ENCODE results near the gene CTNNA3.
"Not testable (repeated sequence)": the region's sequence is repeated elsewhere in the genome, so short reads cannot be mapped to it uniquely, and the experiment has no call there.

CTNNA3 gene

DNA sequence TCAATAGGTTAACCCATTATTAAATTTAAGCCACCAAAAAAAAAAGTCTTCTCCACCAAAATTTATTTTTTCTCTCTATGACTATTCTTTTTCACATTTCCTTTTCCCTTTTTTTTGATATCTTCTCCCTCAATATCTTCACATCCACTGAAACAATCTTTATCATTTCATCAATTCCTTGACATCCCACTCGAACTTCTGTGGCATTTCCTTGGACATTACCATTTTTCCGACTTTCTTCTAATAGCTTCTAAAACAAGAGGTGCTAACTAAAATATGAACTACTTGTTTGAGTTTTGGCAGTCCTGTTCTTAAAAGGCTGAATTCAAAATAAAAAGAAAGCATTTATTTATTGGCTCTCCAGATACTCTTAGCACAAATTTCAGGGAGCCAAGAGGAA lies 684 bp upstream of the CTNNA3 start:
- peaks cover 0 to 4% of the 10 kb centered on the region in 2 donors for H3K27me3 ChIP-seq (ENCODE audit: control insufficient read depth in 2 of 2, insufficient read depth in 2 of 2, low read length in 2 of 2)
- no peaks in the 10 kb centered on the region for H3K4me1 ChIP-seq (ENCODE audit: control insufficient read depth in 2 of 2, insufficient read depth in 2 of 2, low read length in 2 of 2)
- H3K4me3 ChIP-seq (ENCODE audit: low read length in 2 of 2) = no peak overlapping the region
- no peak overlapping the region for H3K27ac ChIP-seq (ENCODE audit: low read depth in 2 of 2, low read length in 2 of 2)
- no peaks in the 10 kb centered on the region for H3K36me3 ChIP-seq (ENCODE audit: control insufficient read depth in 2 of 2, insufficient read depth in 2 of 2, low read length in 2 of 2)
- H3K9ac ChIP-seq (ENCODE audit: low read depth in 1 of 2, low read length in 2 of 2) = no peak overlapping the region
- H3K9me3 ChIP-seq (ENCODE audit: control insufficient read depth in 2 of 2, low read length in 2 of 2) = no peaks in the 10 kb centered on the region

DNA sequence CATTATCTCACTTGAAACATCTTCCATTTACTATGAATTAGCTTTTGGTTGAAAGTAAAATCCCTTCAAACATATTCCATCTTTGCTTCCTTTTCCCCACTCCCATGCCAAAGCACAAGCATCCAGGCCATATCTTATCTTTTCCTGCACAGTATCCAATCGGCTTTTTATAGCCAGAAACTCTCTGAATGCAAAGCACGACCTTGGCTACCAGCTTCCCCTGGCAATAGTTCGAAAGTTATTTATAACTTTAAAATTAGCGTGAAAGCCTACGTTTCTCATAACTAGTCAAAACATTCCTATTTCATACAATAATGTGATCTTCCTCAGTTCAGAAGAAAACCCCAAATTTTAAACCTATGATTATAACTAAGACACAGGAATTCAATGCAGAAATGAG lies 440 bp downstream of the CTNNA3 start:
- Histone ChIP-seq H3K4me3 (ENCODE audit: low read length in 2 of 2) (no peak overlapping the region), H3K9ac (ENCODE audit: low read depth in 1 of 2, low read length in 2 of 2) (no peak overlapping the region), H3K9me3 (ENCODE audit: control insufficient read depth in 2 of 2, low read length in 2 of 2) (no peaks in the 10 kb centered on the region), H3K27me3 (ENCODE audit: control insufficient read depth in 2 of 2, insufficient read depth in 2 of 2, low read length in 2 of 2) (peaks cover 0 to 4% of the 10 kb centered on the region in 2 donors), H3K4me1 (ENCODE audit: control insufficient read depth in 2 of 2, insufficient read depth in 2 of 2, low read length in 2 of 2) (no peaks in the 10 kb centered on the region), H3K27ac (ENCODE audit: low read depth in 2 of 2, low read length in 2 of 2) (no peak overlapping the region), H3K36me3 (ENCODE audit: control insufficient read depth in 2 of 2, insufficient read depth in 2 of 2, low read length in 2 of 2) (no peaks in the 10 kb centered on the region)

DNA sequence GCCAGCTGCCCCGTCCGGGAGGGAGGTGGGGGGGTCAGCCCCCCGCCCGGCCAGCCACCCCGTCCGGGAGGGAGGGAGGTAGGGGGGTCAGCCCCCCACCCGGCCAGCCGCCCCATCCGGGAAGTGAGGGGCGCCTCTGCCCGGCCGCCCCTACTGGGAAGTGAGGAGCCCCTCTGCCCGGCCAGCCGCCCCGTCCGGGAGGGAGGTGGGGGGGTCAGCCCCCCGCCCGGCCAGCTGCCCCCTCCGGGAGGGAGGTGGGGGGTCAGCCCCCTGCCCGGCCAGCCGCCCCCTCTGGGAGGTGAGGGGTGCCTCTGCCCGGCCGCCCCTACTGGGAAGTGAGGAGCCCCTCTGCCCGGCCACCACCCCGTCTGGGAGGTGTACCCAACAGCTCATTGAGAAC lies 4.1 kb downstream of the CTNNA3 start:
- H3K4me3 ChIP-seq (ENCODE audit: low read length in 2 of 2); H3K27ac ChIP-seq (ENCODE audit: low read depth in 2 of 2, low read length in 2 of 2); H3K27me3 ChIP-seq (ENCODE audit: control insufficient read depth in 2 of 2, insufficient read depth in 2 of 2, low read length in 2 of 2); H3K9me3 ChIP-seq (ENCODE audit: control insufficient read depth in 2 of 2, low read length in 2 of 2); H3K9ac ChIP-seq (ENCODE audit: low read depth in 1 of 2, low read length in 2 of 2); H3K36me3 ChIP-seq (ENCODE audit: control insufficient read depth in 2 of 2, insufficient read depth in 2 of 2, low read length in 2 of 2); H3K4me1 ChIP-seq (ENCODE audit: control insufficient read depth in 2 of 2, insufficient read depth in 2 of 2, low read length in 2 of 2): not testable (repeated sequence)

DNA sequence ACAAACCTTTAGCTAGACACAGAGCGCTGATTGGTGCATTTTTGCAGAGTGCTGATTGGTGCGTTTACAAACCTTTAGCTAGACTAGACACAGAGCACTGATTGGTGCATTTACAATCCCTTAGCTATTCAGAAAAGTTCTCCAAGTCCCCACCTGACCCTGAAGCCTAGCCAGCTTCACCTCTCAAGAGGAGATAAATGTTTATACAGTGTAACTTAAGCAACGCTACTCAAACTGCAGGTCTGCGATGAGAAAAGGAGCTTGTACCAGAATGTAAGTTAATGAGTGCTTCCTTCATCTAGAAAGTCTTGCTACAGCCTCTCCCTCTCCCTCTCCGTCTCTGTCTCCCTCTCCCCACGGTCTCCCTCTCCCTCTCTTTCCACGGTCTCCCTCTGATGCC lies 5.5 kb downstream of the CTNNA3 start:
- not testable (repeated sequence) for H3K4me3 ChIP-seq (ENCODE audit: low read length in 2 of 2); H3K27me3 ChIP-seq (ENCODE audit: control insufficient read depth in 2 of 2, insufficient read depth in 2 of 2, low read length in 2 of 2); H3K9ac ChIP-seq (ENCODE audit: low read depth in 1 of 2, low read length in 2 of 2); H3K4me1 ChIP-seq (ENCODE audit: control insufficient read depth in 2 of 2, insufficient read depth in 2 of 2, low read length in 2 of 2); H3K27ac ChIP-seq (ENCODE audit: low read depth in 2 of 2, low read length in 2 of 2); H3K36me3 ChIP-seq (ENCODE audit: control insufficient read depth in 2 of 2, insufficient read depth in 2 of 2, low read length in 2 of 2); H3K9me3 ChIP-seq (ENCODE audit: control insufficient read depth in 2 of 2, low read length in 2 of 2)

DNA sequence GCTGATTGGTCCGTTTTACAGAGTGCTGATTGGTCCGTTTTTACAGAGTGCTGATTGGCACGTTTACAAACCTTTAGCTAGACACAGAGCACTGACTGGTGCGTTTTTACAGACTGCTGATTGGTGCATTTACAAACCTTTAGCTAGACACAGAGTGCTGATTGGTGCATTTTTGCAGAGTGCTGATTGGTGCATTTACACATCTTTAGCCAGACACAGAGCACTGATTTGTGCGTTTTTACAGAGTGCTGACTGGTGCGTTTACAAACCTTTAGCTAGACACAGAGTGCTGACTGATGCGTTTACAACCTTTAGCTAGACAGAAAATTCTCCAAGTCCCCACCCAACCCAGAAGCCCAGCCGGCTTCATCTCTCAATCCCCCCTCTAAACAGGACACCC lies 11.9 kb downstream of the CTNNA3 start:
- H3K4me3 ChIP-seq (ENCODE audit: low read length in 2 of 2); H3K4me1 ChIP-seq (ENCODE audit: control insufficient read depth in 2 of 2, insufficient read depth in 2 of 2, low read length in 2 of 2); H3K27me3 ChIP-seq (ENCODE audit: control insufficient read depth in 2 of 2, insufficient read depth in 2 of 2, low read length in 2 of 2); H3K9me3 ChIP-seq (ENCODE audit: control insufficient read depth in 2 of 2, low read length in 2 of 2); H3K36me3 ChIP-seq (ENCODE audit: control insufficient read depth in 2 of 2, insufficient read depth in 2 of 2, low read length in 2 of 2); H3K27ac ChIP-seq (ENCODE audit: low read depth in 2 of 2, low read length in 2 of 2); H3K9ac ChIP-seq (ENCODE audit: low read depth in 1 of 2, low read length in 2 of 2): not testable (repeated sequence)

DNA sequence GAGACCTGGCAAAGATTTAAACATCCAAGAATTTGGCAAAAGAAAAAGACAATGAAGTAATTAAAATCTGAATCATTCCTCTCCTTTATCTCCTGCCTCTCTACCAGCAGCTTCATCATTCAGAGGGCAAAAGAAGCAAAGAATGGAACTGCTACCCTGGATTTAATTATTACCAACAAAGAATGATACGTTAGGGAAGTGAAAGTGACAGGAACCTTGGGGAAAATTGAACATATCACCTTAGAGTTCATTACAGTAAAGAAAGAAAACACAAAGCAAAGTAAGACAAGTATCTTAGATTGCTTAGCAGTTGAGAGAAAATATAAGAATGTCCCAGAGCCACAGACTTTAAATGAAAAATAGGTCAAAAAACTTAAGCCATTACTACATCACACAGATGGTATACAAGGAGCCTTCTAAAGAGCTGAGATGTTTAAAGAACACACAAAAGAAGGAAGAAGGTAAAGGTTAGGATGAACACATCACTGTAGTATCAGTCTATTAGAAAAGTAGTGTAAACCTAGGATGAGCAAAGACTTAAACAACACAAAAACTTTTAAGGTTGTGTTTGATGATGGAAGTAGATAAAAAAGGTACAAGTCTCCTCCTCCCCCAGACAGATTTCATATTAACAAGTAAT lies 17.5 kb downstream of the CTNNA3 start:
- Histone ChIP-seq H3K36me3 (ENCODE audit: control insufficient read depth in 2 of 2, insufficient read depth in 2 of 2, low read length in 2 of 2) (no peaks in the 10 kb centered on the region), H3K4me1 (ENCODE audit: control insufficient read depth in 2 of 2, insufficient read depth in 2 of 2, low read length in 2 of 2) (no peaks in the 10 kb centered on the region), H3K27ac (ENCODE audit: low read depth in 2 of 2, low read length in 2 of 2) (no peak overlapping the region), H3K9ac (ENCODE audit: low read depth in 1 of 2, low read length in 2 of 2) (no peak overlapping the region), H3K27me3 (ENCODE audit: control insufficient read depth in 2 of 2, insufficient read depth in 2 of 2, low read length in 2 of 2) (peaks cover 0 to 2% of the 10 kb centered on the region in 2 donors), H3K4me3 (ENCODE audit: low read length in 2 of 2) (no peak overlapping the region), H3K9me3 (ENCODE audit: control insufficient read depth in 2 of 2, low read length in 2 of 2) (no peaks in the 10 kb centered on the region)

DNA sequence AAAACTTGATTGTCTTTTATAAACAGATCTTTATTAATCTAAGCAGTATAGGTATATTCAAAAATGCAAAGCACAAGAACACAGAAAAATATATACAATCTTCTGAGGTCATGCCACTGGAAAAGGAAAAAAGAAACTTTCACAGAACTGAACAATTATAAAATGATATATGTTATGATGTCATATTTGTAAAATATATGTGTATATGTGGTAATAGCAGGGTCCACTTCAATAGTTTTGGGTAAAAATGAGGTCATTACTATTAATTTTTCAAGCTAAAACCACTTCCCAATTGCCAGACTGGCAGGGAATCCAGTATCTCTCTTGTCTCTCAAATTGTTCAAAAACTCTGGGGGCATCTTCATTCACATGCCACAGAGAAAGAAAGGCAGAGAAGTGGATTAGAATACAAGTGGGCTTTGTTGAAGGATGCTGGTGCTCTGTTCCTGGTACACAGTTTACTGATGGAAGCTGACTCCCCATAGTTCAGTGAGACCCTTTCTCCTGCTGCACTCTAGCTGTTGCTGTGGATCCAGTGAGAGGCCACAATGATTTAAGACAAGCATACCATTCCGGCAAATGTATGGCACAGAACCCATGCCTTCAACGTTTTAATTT lies 19.7 kb downstream of the CTNNA3 start:
- Histone ChIP-seq H3K36me3 (ENCODE audit: control insufficient read depth in 2 of 2, insufficient read depth in 2 of 2, low read length in 2 of 2) (no peaks in the 10 kb centered on the region), H3K27ac (ENCODE audit: low read depth in 2 of 2, low read length in 2 of 2) (no peak overlapping the region), H3K9me3 (ENCODE audit: control insufficient read depth in 2 of 2, low read length in 2 of 2) (no peaks in the 10 kb centered on the region), H3K27me3 (ENCODE audit: control insufficient read depth in 2 of 2, insufficient read depth in 2 of 2, low read length in 2 of 2) (peaks cover 0 to 2% of the 10 kb centered on the region in 2 donors), H3K4me3 (ENCODE audit: low read length in 2 of 2) (no peak overlapping the region), H3K9ac (ENCODE audit: low read depth in 1 of 2, low read length in 2 of 2) (no peak overlapping the region), H3K4me1 (ENCODE audit: control insufficient read depth in 2 of 2, insufficient read depth in 2 of 2, low read length in 2 of 2) (no peaks in the 10 kb centered on the region)

DNA sequence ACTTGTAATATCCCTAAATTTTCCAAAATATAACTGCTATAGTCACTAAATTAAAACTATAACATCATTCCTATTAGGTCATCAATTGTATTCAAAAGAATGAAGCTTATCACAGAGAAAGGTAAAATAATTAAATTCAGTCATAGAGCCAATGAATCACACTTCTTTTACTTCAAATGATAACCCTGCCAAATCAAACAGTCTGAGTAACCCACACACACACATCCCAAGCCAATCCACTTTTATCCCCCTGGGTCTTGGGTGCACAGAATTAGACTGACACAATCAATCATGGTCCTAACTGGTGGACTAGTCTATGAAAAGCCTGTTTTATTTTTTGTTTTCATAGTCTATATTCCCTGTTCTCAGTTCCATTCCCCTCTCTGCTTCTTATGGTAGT lies 25.6 kb downstream of the CTNNA3 start:
- no peaks in the 10 kb centered on the region for H3K27me3 ChIP-seq (ENCODE audit: control insufficient read depth in 2 of 2, insufficient read depth in 2 of 2, low read length in 2 of 2)
- no peak overlapping the region for H3K27ac ChIP-seq (ENCODE audit: low read depth in 2 of 2, low read length in 2 of 2)
- no peaks in the 10 kb centered on the region for H3K36me3 ChIP-seq (ENCODE audit: control insufficient read depth in 2 of 2, insufficient read depth in 2 of 2, low read length in 2 of 2)
- no peak overlapping the region for H3K4me3 ChIP-seq (ENCODE audit: low read length in 2 of 2)
- no peaks in the 10 kb centered on the region for H3K9me3 ChIP-seq (ENCODE audit: control insufficient read depth in 2 of 2, low read length in 2 of 2)
- H3K4me1 ChIP-seq (ENCODE audit: control insufficient read depth in 2 of 2, insufficient read depth in 2 of 2, low read length in 2 of 2) = no peaks in the 10 kb centered on the region
- H3K9ac ChIP-seq (ENCODE audit: low read depth in 1 of 2, low read length in 2 of 2) = no peak overlapping the region

DNA sequence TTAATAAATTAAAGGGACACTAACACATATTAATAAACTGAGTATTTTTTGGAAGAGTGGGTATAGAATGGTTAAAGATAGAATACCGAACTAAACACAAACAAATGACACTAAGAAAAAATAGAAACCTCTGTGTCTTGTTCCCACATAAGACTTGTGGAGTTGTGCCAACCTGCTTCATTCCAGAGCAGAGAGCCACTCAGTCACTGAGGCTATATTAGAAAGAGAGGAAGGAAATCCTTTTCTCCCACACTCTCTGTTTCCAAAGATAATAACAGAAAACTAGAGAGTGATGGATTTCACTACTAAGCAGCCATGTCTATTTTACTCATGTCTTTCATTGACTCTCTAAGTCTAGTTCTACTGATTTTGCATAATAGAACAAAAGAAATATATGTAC lies 26.0 kb downstream of the CTNNA3 start:
- no peak overlapping the region for H3K4me3 ChIP-seq (ENCODE audit: low read length in 2 of 2)
- H3K36me3 ChIP-seq (ENCODE audit: control insufficient read depth in 2 of 2, insufficient read depth in 2 of 2, low read length in 2 of 2) = no peaks in the 10 kb centered on the region
- no peak overlapping the region for H3K27ac ChIP-seq (ENCODE audit: low read depth in 2 of 2, low read length in 2 of 2)
- H3K4me1 ChIP-seq (ENCODE audit: control insufficient read depth in 2 of 2, insufficient read depth in 2 of 2, low read length in 2 of 2) = no peaks in the 10 kb centered on the region
- H3K9me3 ChIP-seq (ENCODE audit: control insufficient read depth in 2 of 2, low read length in 2 of 2) = no peaks in the 10 kb centered on the region
- H3K27me3 ChIP-seq (ENCODE audit: control insufficient read depth in 2 of 2, insufficient read depth in 2 of 2, low read length in 2 of 2) = no peaks in the 10 kb centered on the region
- no peak overlapping the region for H3K9ac ChIP-seq (ENCODE audit: low read depth in 1 of 2, low read length in 2 of 2)

DNA sequence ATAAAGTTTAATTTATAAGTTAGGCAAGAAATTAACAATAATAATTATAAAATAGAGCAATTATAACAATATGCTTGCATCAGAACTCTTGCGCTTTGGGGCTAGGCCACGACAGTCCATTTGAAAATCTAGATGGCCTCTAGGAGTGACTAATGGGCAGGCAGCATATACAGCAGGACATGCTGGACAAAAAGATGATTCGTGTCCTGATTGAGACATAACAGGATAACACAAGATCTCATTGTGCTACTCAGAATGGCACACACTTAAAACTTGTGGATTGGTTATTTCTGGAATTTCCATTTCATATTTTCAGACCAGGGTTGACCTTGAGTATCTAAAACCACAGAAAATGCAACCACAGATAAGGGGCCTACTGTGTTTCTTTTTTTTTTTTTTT lies 27.5 kb downstream of the CTNNA3 start:
- no peak overlapping the region for H3K9ac ChIP-seq (ENCODE audit: low read depth in 1 of 2, low read length in 2 of 2)
- H3K36me3 ChIP-seq (ENCODE audit: control insufficient read depth in 2 of 2, insufficient read depth in 2 of 2, low read length in 2 of 2) = no peaks in the 10 kb centered on the region
- no peaks in the 10 kb centered on the region for H3K9me3 ChIP-seq (ENCODE audit: control insufficient read depth in 2 of 2, low read length in 2 of 2)
- no peaks in the 10 kb centered on the region for H3K4me1 ChIP-seq (ENCODE audit: control insufficient read depth in 2 of 2, insufficient read depth in 2 of 2, low read length in 2 of 2)
- H3K4me3 ChIP-seq (ENCODE audit: low read length in 2 of 2) = no peak overlapping the region
- no peak overlapping the region for H3K27ac ChIP-seq (ENCODE audit: low read depth in 2 of 2, low read length in 2 of 2)
- no peaks in the 10 kb centered on the region for H3K27me3 ChIP-seq (ENCODE audit: control insufficient read depth in 2 of 2, insufficient read depth in 2 of 2, low read length in 2 of 2)
